ENCODE measurements around the gene PPP1R14C. TPM values are rescaled to one million over a fixed set of nuclear protein-coding genes. Genes with fewer than 3 reads are reported as not detected.

The PPP1R14C gene
- polyA plus RNA-seq, 2 of the 4 experiments (the other 2 are of a cell fraction): 0.34 to 0.43 TPM

DNA sequence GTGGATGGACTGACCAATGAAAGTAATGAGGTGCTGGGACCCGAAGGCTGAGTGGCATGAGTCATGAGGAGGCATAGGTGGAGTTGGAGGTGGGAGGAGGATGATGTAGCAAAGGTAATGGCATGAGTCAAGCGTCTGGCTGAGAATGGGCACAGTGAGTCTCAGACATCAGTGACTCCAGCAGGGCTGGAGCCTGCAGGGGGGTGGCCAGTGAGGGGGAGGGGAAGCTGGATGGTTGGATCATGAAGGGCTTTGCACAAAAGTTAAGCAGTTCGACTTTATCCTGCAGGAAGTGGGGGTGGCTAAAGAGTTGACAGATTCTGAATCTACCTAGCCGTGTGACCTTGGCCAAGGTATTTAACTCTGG, 127.0 kb downstream of the PPP1R14C start:
- FAIRE-seq (no peak), DNase-seq (ENCODE audit: low read depth in 1 of 2, low spot score in 1 of 2) (peak; percentile 46 to 62), ATAC-seq (peak; percentile 85 to 93)
- POLR2A ChIA-PET: no interaction called here
- CTCF ChIA-PET: interaction anchor here (1.5 kb wide), 1 partner anchor 189 kb away, joined by 5 read pairs; no protein-coding TSS in a partner anchor
- 0 out of 2 replicates have a peak, but pooled peaks have one; percentile 17 for TF ChIP-seq FOSL2 (IDR thresholded peaks at IDR 0.05)
- peak; percentile 61 for TF ChIP-seq FOSL2 (CRISPR knock-in tag; IDR thresholded peaks at IDR 0.05)
- no peak for TF ChIP-seq NPAS2 (CRISPR knock-in tag; IDR thresholded peaks at IDR 0.05; ENCODE audit: borderline replicate concordance)
- no peak for TF ChIP-seq MAX (IDR thresholded peaks at IDR 0.05)
- H3K4me1 ChIP-seq: peaks cover 15% of the 10 kb centered on the region
- 25% methylated on average over 4 of the region's 4 CpGs for WGBS (ENCODE audit: missing lambda C conversion rate)
- H3K9me3 ChIP-seq: no peaks in the 10 kb centered on the region
- H3K4me2 ChIP-seq: peak overlapping the region; percentile 36; the same call in 2 of the 3 replicates
- peak overlapping the region; percentile 61 to 64; a peak in 3 of 6 replicates for H3K27ac ChIP-seq
- H3K4me3 ChIP-seq: no peak overlapping the region

- H3K4me3 ChIP-seq: no peak overlapping the region
- ATAC-seq (no peak), FAIRE-seq (no peak), DNase-seq (ENCODE audit: low read depth in 1 of 2, low spot score in 1 of 2) (no peak)
- CTCF ChIA-PET: interaction anchor here (0.6 kb wide), 1 partner anchor 200 kb away, joined by 3 read pairs; no protein-coding TSS in a partner anchor
- H3K9me3 ChIP-seq: no peaks in the 10 kb centered on the region
- H3K4me1 ChIP-seq: peaks cover 15% of the 10 kb centered on the region
- peak overlapping the region; percentile 36; the same call in 2 of the 3 replicates for H3K4me2 ChIP-seq
- peak overlapping the region; percentile 61 to 64; a peak in 4 of 6 replicates for H3K27ac ChIP-seq
- POLR2A ChIA-PET: no interaction called here
- TF ChIP-seq NR3C1 (IDR thresholded peaks at IDR 0.05) (no peak), POLR2AphosphoS2 (conservative IDR thresholded peaks at IDR 0.05; ENCODE audit: low read length) (no peak), PBX3 (IDR thresholded peaks at IDR 0.05) (no peak), FOSB (CRISPR knock-in tag; IDR thresholded peaks at IDR 0.05) (no peak)
- 70% methylated on average over 9 of the region's 9 CpGs for WGBS (ENCODE audit: missing lambda C conversion rate)
Observed at GRCh38 chr6:150270330-150271052, 127.6 kb downstream of the PPP1R14C start.

- POLR2A ChIA-PET: no interaction called here
- no peaks in the 10 kb centered on the region for H3K9me3 ChIP-seq
- TF ChIP-seq, protein P1, sequence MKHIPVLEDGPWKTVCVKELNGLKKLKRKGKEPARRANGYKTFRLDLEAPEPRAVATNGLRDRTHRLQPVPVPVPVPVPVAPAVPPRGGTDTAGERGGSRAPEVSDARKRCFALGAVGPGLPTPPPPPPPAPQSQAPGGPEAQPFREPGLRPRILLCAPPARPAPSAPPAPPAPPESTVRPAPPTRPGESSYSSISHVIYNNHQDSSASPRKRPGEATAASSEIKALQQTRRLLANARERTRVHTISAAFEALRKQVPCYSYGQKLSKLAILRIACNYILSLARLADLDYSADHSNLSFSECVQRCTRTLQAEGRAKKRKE (CRISPR knock-in tag; IDR thresholded peaks at IDR 0.05; ENCODE audit: low read depth): no peak
- TF ChIP-seq GATA3 (IDR thresholded peaks at IDR 0.05; ENCODE audit: borderline replicate concordance) (no peak), KDM1A (IDR thresholded peaks at IDR 0.05; ENCODE audit: low read depth) (no peak)
- TF ChIP-seq, protein P2, sequence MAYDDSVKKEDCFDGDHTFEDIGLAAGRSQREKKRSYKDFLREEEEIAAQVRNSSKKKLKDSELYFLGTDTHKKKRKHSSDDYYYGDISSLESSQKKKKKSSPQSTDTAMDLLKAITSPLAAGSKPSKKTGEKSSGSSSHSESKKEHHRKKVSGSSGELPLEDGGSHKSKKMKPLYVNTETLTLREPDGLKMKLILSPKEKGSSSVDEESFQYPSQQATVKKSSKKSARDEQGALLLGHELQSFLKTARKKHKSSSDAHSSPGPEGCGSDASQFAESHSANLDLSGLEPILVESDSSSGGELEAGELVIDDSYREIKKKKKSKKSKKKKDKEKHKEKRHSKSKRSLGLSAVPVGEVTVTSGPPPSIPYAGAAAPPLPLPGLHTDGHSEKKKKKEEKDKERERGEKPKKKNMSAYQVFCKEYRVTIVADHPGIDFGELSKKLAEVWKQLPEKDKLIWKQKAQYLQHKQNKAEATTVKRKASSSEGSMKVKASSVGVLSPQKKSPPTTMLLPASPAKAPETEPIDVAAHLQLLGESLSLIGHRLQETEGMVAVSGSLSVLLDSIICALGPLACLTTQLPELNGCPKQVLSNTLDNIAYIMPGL (CRISPR knock-in tag; IDR thresholded peaks at IDR 0.05; ENCODE audit: borderline replicate concordance): no peak
- peaks cover 15% of the 10 kb centered on the region for H3K4me1 ChIP-seq
- H3K4me3 ChIP-seq: no peak overlapping the region
- CTCF ChIA-PET: interaction anchor here (0.6 kb wide), 1 partner anchor 200 kb away, joined by 3 read pairs; no protein-coding TSS in a partner anchor
- no peak for FAIRE-seq
- H3K4me2 ChIP-seq: no peak overlapping the region
- no peak for DNase-seq (ENCODE audit: low read depth in 1 of 2, low spot score in 1 of 2)
- no peak overlapping the region; a peak in 1 of 6 replicates for H3K27ac ChIP-seq
- WGBS (ENCODE audit: missing lambda C conversion rate): no CpG with 5 or more reads among the region's 1 CpG
- no peak for ATAC-seq
Observed at GRCh38 chr6:150271172-150271500, 128.3 kb downstream of the PPP1R14C start.

- no peak for FAIRE-seq
- no peak overlapping the region for H3K4me3 ChIP-seq
- no peaks in the 10 kb centered on the region for H3K9me3 ChIP-seq
- no peak overlapping the region for H3K27ac ChIP-seq
- CTCF ChIA-PET: interaction anchor here (0.9 kb wide), 1 partner anchor 57 kb away, joined by 3 read pairs; no protein-coding TSS in a partner anchor
- DNase-seq (ENCODE audit: low read depth in 1 of 2, low spot score in 1 of 2): no peak
- ATAC-seq: no peak
- POLR2A ChIA-PET: no interaction called here
- H3K4me2 ChIP-seq: no peak overlapping the region
- H3K4me1 ChIP-seq: peaks cover 15% of the 10 kb centered on the region
- WGBS (ENCODE audit: missing lambda C conversion rate): 78% methylated on average over 6 of the region's 6 CpGs
- no peak for TF ChIP-seq CBX2 (IDR thresholded peaks at IDR 0.05; ENCODE audit: borderline replicate concordance, low read depth)
- TF ChIP-seq KDM5A (IDR thresholded peaks at IDR 0.05): no peak
- no peak for TF ChIP-seq RNF2 (IDR thresholded peaks at IDR 0.05; ENCODE audit: borderline replicate concordance, low read depth)
- TF ChIP-seq RCOR1 (IDR thresholded peaks at IDR 0.05; ENCODE audit: low read depth, low read length): no peak
- no peak for TF ChIP-seq NR3C1 (IDR thresholded peaks at IDR 0.05)
- no peak for TF ChIP-seq KDM1A (IDR thresholded peaks at IDR 0.05; ENCODE audit: low read depth)
- no peak for TF ChIP-seq EHF (CRISPR knock-in tag; IDR thresholded peaks at IDR 0.05)
- TF ChIP-seq ESRRA (IDR thresholded peaks at IDR 0.05; ENCODE audit: borderline replicate concordance, low read length): no peak
- no peak for TF ChIP-seq NPAS2 (CRISPR knock-in tag; IDR thresholded peaks at IDR 0.05; ENCODE audit: borderline replicate concordance)
- TF ChIP-seq EHMT2 (IDR thresholded peaks at IDR 0.05; ENCODE audit: low read depth): no peak
- no peak for TF ChIP-seq ZFP36 (IDR thresholded peaks at IDR 0.05; ENCODE audit: borderline replicate concordance, partially characterized antibody)
- TF ChIP-seq, protein P1 (CRISPR knock-in tag; IDR thresholded peaks at IDR 0.05; ENCODE audit: low read depth): no peak
- TF ChIP-seq JUNB (IDR thresholded peaks at IDR 0.05): no peak
Observed at GRCh38 chr6:150271501-150272263, 128.8 kb downstream of the PPP1R14C start.
